Stimulated activated CD4-positive, alpha-beta T cell treated with anti-CD3 and anti-CD28 coated beads, TNF-alpha, amount 100 ng/mL, for 48 hours (primary cell): ENCODE data around the gene DDX46.
"Not testable (repeated sequence)": the region's sequence is repeated elsewhere in the genome, so short reads cannot be mapped to it uniquely, and the experiment has no call there.

Experiments used
- DNase-seq, 3 donors: peaks; one replicate each; pipeline ENCODE4 v3.0.0-alpha.2; 2020; ENCODE audit warnings: low read depth in 3 of 3

Gene DDX46, protein sequence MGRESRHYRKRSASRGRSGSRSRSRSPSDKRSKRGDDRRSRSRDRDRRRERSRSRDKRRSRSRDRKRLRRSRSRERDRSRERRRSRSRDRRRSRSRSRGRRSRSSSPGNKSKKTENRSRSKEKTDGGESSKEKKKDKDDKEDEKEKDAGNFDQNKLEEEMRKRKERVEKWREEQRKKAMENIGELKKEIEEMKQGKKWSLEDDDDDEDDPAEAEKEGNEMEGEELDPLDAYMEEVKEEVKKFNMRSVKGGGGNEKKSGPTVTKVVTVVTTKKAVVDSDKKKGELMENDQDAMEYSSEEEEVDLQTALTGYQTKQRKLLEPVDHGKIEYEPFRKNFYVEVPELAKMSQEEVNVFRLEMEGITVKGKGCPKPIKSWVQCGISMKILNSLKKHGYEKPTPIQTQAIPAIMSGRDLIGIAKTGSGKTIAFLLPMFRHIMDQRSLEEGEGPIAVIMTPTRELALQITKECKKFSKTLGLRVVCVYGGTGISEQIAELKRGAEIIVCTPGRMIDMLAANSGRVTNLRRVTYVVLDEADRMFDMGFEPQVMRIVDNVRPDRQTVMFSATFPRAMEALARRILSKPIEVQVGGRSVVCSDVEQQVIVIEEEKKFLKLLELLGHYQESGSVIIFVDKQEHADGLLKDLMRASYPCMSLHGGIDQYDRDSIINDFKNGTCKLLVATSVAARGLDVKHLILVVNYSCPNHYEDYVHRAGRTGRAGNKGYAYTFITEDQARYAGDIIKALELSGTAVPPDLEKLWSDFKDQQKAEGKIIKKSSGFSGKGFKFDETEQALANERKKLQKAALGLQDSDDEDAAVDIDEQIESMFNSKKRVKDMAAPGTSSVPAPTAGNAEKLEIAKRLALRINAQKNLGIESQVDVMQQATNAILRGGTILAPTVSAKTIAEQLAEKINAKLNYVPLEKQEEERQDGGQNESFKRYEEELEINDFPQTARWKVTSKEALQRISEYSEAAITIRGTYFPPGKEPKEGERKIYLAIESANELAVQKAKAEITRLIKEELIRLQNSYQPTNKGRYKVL

DNA sequence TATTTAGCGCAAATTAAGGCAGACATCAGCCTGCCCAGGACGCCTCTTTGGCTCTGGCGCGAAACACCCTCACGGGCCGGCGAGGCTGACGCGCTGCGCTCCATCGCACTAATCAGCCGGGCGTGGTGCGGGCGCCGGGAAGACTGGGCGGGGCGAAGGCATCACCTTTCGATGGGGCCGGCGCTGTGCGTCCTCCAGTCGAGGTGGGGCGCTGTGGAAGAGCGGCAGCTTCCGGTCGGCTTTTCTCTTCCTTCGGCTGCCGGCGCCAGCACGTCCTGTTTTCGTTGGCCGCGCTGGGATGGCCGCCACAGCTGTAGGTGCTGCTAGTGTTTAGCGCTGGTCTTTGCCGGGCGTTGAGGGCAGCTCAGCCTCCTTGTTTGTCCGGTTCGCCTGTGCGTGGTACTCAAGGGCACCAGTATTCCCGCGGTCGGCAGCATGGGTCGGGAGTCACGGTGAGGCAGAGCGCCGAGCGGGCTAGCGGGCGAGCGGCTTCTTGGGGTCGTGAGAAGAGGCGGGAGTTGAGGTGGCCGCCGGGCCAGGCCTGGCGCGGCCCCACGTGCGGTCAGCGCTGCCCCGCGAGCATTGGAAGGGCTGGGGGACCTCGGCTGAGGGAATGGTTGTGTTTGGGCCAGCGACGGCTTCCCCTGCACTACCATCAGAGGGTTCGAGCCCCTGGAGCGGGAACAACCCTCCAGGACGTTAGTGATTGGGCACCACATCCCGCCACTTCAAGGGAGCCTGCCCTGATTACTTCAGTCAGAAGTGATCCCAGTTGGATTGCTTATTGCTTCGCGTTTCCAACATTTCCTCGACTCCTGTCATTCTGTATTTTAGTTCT is at the start of gene DDX46:
DDX46 (plus strand) TSS at position 276 of the 838 bp plus-strand sequence; CDS start at position 436, 160 bp downstream.
- DNase-seq = peak; percentile 90 to 97 (median 90)

DNA sequence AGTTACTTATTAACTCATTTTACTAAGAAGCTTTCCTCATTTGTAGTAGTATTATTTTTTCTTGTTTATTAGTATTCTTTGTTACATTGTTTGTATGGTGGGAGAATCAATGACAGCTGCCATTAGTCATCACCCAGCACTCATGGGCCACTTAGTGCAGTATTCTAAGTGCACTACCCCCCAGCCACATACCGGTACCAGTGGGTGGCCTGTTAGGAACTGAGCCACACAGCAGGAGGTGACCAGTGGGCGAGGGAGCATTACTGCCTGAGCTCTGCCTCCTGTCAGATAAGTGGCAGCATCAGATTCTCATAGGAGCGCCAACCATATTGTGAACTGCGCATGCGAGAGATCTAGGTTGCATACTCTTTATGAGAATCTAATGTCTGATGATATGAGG is 44.5 kb upstream of the DDX46 start:
- no peak for DNase-seq

DNA sequence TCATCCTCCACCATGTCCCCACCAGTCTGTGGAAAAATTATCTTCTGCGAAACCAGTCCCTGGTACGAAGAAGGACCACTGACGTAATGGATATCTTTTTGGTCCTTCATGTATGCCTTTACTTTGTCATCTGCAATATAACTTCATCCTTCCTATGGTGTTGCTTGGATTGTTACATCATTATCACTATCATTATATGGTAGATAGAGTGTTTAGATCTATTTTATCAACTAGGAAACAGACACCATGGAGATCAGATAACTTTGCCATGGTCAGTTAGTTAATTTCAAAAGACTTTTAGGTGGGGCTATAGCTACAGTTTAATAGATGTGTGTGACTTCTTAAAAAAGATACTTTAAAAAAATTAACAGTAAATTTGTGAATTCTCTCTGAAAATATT is 44.0 kb upstream of the DDX46 start:
- no peak for DNase-seq

DNA sequence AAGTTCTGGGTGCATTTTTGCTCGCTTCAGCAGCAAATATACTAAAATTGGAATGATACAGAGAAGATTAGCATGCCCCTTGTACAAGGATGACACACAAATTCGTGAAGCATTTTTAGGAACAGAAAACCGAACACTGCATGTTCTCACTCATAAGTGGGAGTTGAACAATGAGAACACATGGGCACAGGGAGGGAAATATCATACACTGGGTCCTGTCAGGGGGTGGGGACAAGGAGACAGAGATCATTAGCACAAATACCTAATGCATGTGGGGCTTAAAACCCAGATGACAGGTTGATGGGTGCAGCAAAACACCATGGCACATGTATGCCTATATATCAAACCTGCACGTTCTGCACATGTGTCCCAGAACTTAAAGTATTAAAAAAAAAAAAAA is 43.1 kb upstream of the DDX46 start:
- not testable (repeated sequence) for DNase-seq

DNA sequence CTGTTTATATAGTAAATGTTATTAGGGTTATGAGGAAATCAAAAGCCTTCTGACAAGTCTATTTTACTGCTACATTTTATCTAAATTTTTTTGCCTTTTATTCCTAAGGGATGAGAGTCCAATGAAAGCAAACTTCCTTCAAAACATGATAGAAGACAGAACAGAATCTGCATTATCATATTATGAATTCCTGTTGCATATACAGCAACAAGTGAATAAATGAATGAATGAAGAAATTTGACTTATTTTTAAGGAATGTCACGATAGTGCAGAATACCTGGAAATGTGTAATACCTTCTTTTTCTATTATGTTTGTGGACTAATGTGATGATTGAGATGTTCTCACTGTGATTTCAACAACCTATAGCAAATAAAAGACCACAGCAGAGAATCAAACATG is 33.7 kb upstream of the DDX46 start:
- no peak for DNase-seq

DNA sequence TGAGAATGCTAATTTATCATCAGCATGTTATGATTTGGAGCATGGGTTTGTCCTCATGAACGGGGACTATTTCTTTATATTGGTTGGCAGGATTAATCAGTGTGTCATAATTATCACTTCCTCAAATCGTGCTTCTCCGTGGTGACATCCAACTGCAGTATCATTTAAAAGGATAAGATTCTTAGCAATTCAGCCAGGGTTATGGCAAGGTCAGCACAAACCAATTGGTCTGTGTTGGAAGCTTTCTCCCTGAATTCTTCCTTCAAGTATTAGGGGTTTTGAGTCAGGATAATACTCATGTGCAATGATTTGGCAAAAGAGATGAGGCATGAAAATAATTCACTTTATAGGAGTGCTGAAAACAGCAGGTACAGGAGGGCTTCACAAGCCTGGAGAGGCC is 25.8 kb upstream of the DDX46 start:
- no peak for DNase-seq

DNA sequence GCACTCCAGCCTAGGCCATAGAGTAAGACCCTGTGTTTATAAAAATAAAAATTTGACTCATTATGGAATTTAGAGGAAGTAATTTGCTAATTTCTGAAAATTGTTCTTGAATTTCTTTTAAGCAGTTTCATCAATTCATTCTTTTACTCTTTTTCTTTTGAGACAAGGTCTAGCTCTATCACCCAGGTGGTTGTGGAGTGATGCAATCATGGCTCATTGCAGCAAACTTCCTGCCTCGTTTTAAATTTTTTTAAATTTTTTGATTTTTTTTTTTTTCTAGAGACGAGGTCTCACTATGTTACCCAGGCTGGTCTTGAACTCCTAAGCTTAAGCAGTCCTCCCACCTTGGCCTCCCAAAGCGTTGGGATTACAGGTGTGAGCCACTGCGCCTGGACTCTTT is 23.3 kb upstream of the DDX46 start:
- DNase-seq = no peak

DNA sequence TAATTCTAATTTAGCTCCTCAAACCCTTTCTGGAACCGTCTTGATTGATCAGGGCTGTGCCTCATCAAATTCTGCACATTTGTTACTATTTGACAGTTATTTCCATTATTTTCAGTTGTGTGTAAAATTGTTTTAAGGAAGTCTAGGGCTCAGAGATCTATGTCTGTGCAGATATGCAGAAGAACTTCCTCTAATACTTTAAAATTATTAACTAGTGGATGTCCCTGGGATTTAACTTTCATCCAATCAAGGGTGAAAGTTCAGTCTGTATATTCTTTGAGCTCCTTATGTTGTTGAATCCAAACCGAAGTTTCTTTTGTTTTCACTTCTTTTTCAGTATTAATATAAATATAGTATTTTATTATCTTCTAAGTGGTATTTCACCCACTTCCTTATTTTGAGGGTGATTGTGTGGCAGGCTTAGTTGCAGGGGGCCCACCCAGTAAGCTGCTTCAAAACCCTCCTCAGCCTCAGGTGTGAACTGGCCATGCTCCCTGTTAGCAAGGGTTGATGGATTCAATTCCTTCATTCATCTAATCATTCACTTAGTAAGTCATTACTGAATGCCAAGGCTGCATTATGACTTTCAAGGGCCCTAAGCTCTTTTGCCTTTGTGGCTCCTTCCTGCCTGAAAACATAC is 22.3 kb upstream of the DDX46 start:
- DNase-seq = no peak

DNA sequence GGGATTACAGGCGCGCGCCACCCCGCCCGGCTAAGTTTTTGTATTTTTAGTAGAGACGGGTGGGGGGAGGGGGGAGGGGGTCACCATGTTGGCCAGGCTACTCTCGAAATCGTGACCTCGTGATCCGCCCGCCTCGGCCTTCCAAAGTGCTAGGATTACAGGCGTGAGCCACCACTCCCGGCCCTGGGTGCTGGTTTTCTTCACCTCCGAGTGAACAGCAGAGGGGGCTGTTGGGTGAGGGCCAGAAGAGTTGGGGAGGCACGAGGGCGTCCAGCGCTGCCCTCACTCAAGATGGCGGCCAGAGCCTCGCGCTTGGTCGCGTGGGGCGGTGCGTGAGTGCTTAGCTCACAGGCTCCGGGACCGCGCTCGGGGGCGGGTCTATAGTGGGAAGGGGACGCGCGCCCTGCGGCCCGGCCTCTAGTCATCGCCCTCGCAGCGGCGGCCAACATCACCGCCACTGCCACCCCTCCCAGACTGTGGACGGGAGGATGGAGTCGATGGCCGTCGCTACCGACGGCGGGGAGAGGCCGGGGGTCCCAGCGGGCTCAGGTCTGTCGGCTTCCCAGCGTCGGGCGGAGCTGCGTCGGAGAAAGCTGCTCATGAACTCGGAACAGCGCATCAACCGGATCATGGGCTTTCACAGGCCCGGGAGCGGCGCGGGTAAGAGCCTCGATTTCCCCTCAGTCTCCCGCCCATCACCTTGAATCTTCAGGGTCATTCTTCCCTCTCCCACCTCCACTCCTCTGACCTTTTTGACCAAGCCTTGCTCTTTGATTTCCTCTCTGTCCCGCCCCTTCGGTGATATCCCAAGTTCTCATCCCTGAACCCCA is 20.2 kb upstream of the DDX46 start, which contains the start of gene CAMLG:
CAMLG (plus strand) TSS at position 416 of the 830 bp plus-strand sequence; CDS start at position 489, 73 bp downstream.
- DNase-seq = peak; percentile 94 to 97 (median 96)

DNA sequence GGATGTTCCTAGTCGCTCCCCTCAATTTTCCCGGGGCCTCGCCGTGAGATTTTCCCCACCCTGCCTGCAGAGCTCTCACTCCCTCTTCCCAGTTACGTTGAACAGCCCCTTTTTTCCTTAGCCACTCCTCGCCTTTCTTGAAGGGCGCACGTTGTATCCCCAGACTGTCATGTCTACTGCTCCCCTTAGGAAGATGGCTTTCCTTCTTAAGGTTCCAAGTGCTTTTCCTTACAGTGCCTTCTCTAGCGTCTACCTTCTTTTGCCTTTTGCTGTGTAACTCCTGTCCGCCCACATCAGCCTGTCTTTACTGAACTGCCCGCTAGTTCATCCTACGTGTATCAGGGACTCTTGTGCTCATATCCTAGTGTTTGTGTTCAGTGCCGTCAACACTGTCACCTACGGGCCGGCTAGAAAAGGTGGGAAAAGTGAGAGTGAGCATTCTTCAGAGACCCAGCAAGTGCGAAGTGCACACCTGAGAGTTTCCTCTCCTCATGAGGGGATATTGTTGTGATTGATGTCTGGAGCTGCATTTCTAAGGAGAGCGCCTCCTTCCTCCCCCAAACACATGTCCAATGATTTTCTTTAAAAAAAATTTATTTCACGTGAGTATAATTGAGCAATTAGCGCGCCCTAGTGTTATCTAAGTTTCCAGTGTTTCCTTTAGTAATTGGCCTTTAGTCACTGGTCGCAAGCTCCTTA is 19.5 kb upstream of the DDX46 start:
- no peak for DNase-seq

DNA sequence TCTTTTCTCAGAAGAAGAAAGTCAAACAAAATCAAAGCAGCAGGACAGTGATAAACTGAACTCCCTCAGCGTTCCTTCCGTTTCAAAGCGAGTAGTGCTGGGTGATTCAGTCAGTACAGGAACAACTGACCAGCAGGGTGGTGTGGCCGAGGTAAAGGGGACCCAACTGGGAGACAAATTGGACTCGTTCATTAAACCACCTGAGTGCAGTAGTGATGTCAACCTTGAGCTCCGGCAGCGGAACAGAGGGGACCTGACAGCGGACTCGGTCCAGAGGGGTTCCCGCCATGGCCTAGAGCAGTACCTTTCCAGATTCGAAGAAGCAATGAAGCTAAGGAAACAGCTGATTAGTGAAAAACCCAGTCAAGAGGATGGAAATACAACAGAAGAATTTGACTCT is 17.5 kb upstream of the DDX46 start:
- no peak for DNase-seq

DNA sequence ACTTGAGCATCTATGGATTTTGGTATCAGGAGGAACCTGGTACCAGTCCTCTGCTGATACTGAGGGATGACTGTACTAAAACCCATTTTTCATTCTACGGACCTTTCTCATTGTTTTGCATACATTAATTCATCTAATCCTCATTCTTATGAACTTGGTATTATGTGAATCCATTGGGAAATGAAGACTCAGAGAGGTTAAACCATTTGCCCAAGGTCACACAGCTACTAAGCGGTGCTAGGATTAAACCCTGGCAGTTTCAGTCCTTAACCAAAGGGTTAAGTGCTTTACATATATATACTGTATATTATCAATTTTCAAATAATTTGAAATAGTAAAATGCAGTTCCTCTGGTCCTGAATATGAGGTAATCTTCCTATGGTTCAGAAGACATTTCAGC is 16.4 kb upstream of the DDX46 start:
- no peak for DNase-seq

DNA sequence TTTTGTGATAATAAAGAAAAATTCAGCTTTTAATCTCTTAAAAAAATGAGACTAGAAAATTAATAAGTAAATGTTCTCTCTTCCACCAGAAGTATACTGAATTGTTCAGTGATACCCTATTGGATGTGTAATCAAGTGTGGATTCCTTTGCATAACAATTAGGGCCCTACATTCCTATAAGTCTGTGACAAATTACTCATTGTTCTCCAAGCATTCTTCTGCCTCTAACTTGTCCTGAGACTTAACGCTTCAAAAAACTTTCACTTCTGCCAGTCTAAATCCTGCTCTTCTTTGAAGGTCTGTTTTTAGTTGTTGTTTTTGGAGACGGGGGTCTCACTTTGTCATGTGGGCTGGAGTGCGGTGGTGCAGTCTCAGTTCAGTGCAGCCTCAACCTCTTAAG is 9.2 kb upstream of the DDX46 start:
- no peak for DNase-seq

DNA sequence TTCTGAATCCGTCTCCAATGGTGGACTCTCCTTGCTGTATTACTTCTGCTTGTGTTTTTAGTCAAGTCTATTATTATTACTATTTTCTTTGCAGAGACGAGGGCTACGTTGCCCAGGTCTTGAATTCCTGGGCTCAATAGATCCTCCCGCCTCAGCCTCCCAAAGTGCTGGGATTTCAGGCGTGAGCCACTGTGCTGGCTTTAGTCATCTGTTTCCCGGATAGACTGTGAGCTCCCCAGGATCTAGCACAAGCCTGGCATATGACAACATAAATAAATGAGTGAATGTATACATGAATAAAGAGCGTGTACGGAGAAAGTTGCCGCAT is 439 bp upstream of the DDX46 start:
- DNase-seq = no peak

DNA sequence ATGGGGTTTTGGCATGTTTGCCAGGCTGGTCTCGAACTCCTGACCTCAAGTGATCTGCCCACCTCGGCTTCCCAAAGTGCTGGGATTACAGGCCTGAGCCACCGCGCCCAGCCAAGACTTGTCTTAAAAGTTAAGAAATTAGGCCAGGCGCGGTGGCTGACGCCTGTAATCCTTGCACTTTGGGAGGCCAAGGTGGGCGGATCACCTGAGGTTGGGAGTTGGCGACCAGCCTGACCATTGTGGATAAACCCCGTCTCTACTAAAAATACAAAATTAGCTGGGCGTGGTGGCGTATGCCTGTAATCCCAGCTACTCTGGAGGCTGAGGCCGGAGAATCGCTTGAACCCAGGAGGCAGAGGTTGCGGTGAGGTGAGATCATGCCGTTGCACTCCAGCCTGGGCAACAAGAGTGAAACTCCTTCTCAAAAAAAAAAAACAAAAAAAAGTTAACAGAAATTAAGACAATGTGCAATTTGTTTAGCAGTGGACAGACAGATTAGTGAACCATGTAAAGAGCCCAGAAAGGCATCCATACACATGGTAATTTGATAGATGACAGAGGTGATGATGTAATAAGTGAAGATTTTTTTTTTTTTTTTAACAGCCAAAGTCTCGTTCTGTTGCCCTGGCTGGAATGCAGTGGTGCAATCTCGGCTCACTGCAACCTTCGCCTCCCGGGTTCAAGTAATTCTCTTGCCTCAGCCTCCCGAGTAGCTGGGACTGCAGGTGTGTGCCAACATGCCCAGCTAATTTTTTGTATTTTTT is 9.1 kb downstream of the DDX46 start:
- DNase-seq = not testable (repeated sequence)

DNA sequence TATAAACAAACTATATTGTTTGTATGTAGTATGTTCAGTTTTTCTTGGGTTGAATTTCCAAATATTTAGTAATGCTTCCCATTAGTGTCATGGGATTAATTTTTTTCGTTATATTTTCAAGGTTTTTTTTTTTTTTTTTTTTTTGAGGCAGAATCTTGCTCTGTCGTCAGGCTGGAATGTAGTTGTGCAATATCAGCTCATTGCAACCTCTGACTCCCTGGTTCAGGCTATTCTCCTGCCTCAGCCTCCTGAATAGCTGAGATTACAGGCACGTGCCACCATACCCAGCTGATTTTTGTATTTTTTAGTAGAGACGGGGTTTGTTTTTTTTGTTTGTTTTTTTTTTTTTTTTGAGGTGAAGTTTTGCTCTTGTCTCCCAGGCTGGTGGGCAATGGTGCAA is 10.6 kb downstream of the DDX46 start:
- DNase-seq = no peak

DNA sequence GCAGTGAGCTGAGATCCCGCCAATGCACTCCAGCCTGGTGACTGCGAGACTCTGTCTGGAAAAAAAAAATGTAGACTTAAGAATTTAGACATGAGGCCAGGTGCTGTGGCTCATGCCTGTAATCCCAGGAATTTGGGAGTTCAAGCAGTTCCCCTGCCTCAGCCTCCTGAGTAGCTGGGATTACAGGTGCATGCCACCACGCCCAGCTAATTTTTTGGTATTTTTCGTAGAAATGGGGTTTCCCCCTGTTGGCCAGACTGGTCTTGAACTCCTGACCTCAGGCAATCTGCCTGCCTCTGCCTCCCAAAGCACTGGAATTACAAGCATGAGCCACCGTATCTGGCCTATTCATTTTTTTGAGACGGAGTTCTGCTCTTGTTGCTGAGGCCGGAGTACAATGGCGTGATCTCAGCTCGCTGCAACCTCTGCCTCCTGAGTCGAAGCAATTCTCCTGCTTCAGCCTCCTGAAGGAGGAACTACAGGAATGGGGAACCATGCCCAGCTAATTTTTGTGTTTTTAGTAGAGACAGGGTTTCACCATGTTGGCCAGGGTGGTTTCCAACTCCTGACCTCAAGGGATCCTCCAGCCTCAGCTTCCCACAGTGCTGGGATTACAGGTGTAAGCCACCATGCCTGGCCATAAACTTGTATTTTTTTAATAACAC is 14.0 kb downstream of the DDX46 start:
- DNase-seq = no peak

DNA sequence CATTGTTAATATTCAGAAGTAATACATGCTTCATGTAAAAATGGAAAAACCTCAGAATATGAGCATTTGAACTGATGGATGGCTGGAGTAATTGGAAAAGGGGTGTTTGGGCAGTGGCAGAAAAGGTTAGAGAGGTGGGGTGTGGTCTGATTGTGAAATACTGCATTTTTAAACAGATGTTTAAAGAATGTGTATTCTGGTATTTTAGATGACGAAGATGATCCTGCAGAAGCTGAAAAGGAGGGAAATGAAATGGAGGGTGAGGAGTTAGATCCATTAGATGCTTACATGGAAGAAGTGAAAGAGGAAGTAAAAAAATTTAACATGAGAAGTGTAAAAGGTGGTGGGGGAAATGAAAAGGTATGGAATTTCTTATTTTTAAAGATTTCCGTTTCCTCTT is 18.8 kb downstream of the DDX46 start:
- DNase-seq = no peak
